GM12891 (cell line): Measurements from ENCODE around the gene ZNF280A.

Experiments used
- PAX5 ChIP-seq: IDR thresholded peaks from 2 replicates; pipeline ENCODE4 v1.6.1; 2011; ENCODE audit warnings: low read length, moderate library complexity, mild to moderate bottlenecking; ENCODE audit not compliant: insufficient read depth, severe bottlenecking
- POLR2A ChIP-seq: IDR thresholded peaks from 2 replicates; pipeline ENCODE4 v1.6.1; 2011; ENCODE audit warnings: low read depth, low read length, control low read depth
- POLR2AphosphoS5 ChIP-seq: IDR thresholded peaks from 2 replicates; pipeline ENCODE4 v1.6.1; 2011; ENCODE audit warnings: low read depth, low read length, control low read depth
- SPI1 ChIP-seq: IDR thresholded peaks from 2 replicates; pipeline ENCODE4 v1.6.1; 2011; ENCODE audit warnings: low read depth, low read length, control low read depth
- TAF1 ChIP-seq: IDR thresholded peaks from 2 replicates; pipeline ENCODE4 v1.6.1; 2011; ENCODE audit warnings: low read depth, low read length, control low read depth

DNA sequence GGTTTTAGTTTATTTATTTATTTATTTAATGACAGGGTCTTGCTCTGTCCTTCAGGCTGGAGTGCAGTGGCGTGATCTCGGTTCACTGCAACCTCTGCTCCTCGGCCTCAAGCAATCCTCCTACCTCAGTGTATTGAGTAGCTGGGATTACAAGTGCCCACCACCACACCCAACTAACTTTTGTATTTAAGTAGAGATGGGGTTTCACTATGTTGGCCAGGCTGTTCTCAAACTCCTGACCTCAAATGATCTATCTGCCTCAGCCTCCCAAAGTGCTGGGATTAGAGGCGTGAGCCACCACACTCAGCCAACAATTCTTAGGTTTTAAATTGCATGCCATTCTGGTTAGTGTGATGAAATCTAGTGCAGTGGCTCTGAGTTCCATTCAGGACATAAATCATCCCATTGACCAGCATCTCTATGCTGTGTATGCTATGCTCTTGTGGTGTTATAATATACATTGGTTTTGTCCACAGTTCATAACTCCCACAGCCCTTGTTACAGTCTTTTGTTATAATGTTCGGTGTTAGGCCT, 40.0 kb downstream of the ZNF280A start:
- TF ChIP-seq POLR2A (no peak), PAX5 (no peak), POLR2AphosphoS5 (no peak), SPI1 (no peak), TAF1 (no peak)
